SU-DHL-6 (cell line): ENCODE measurements around the gene CFAP54.

ENCODE experiments used
- H2AFZ ChIP-seq: fragments of 200-600 bp; sonication (generic); 2 replicates; pipeline ENCODE4 v1.6.1; 2014; ENCODE audit warnings: low read depth, mild to moderate bottlenecking, moderate library complexity, mixed read lengths, antibody characterized with exemption, low read length; ENCODE audit not compliant: severe bottlenecking
- H3F3A ChIP-seq: fragments of 200-600 bp; shearing (Covaris generic); 2 replicates; pipeline ENCODE4 v1.6.0; 2016; ENCODE audit warnings: antibody characterized with exemption, mild to moderate bottlenecking; ENCODE audit not compliant: insufficient read depth
- H3K27ac ChIP-seq: fragments of 200-600 bp; sonication (generic); 2 replicates; pipeline ENCODE4 v1.5.1; 2016; ENCODE audit warnings: low read depth, mild to moderate bottlenecking, low read length, moderate library complexity, mixed read lengths
- H3K27me3 ChIP-seq: fragments of 200-600 bp; sonication (generic), shearing (Covaris generic); 2 replicates; pipeline ENCODE4 v1.6.0; 2014; ENCODE audit warnings: mild to moderate bottlenecking, low read length
- H3K36me3 ChIP-seq: fragments of 200-600 bp; sonication (generic); 2 replicates; pipeline ENCODE4 v1.6.1; 2014; ENCODE audit warnings: mild to moderate bottlenecking, low read length, mixed read lengths
- H3K4me2 ChIP-seq: fragments of 300-600, 200-600 bp; shearing (Covaris generic), sonication (generic); 2 replicates; pipeline ENCODE4 v1.6.0; 2014; ENCODE audit warnings: low read length, low read depth, mild to moderate bottlenecking; ENCODE audit not compliant: poor library complexity, severe bottlenecking
- H3K4me3 ChIP-seq: fragments of 200-600 bp; sonication (generic); 2 replicates; pipeline ENCODE4 v1.5.1; 2014; ENCODE audit warnings: antibody characterized with exemption, low read length, mild to moderate bottlenecking, mixed read lengths; ENCODE audit not compliant: insufficient read depth, poor library complexity, severe bottlenecking
- H3K79me2 ChIP-seq: fragments of 200-600 bp; sonication (generic); 2 replicates; pipeline ENCODE4 v1.6.1; 2014; ENCODE audit warnings: mild to moderate bottlenecking, low read length, moderate library complexity; ENCODE audit not compliant: insufficient read depth
- H3K9ac ChIP-seq: fragments of 200-600 bp; sonication (generic); 2 replicates; pipeline ENCODE4 v1.7.0; 2014; ENCODE audit warnings: mild to moderate bottlenecking, low read length
- H3K9me2 ChIP-seq: fragments of 200-600 bp; sonication (generic); replicated peaks from 2 replicates; pipeline ENCODE4 v1.6.1; 2014; ENCODE audit warnings: low read length; ENCODE audit not compliant: insufficient read depth
- H3K9me3 ChIP-seq: fragments of 200-600 bp; sonication (generic); 2 replicates; pipeline ENCODE4 v1.6.1; 2014; ENCODE audit warnings: low read length, mixed read lengths; ENCODE audit not compliant: insufficient read depth
- H4K20me1 ChIP-seq: fragments of 200-600 bp; sonication (generic); 2 replicates; pipeline ENCODE4 v1.6.1; 2014; ENCODE audit warnings: low read depth, mild to moderate bottlenecking, antibody characterized with exemption, low read length, moderate library complexity, mixed read lengths
- CTCF ChIP-seq: fragments of 200-600 bp; sonication (generic); IDR thresholded peaks from one replicate; pipeline ENCODE4 v1.5.1; 2017; ENCODE audit warnings: antibody characterized with exemption, mild to moderate bottlenecking, low read length, moderate library complexity; ENCODE audit not compliant: insufficient read depth, poor library complexity, severe bottlenecking
- EZH2phosphoT487 ChIP-seq: fragments of 200-600 bp; sonication (generic), shearing (Covaris generic); conservative IDR thresholded peaks from 2 replicates; pipeline ENCODE4 v1.6.1; 2018; ENCODE audit warnings: mild to moderate bottlenecking, antibody characterized with exemption, low read length, moderate library complexity, mixed read lengths

CFAP54 gene

DNA sequence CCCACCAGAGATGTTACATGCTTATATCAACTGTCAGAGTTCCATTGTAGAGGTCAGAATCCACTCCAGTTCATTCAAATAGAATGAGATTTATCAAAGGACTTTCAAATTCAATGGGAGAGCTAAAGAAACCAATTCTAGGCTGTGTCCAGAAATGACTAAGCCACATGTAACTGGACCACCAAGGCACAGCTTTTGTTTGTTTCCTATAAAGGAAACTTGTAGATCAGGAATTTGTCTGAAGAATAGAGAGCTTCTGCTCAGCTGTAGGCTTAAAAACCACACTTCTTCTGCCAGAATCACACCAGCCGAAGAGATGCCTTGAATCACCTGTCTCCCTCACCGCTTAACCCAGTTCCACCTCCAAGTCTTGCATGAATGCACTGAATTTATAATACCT is 283.7 kb downstream of the CFAP54 start:
- TF ChIP-seq EZH2phosphoT487: no peak
- TF ChIP-seq CTCF: no peak
- H3K36me3 ChIP-seq: no peaks in the 10 kb centered on the region
- H3K27me3 ChIP-seq: no peaks in the 10 kb centered on the region

GRCh38 chr12:96774496-96775256 is 285.3 kb downstream of the CFAP54 start:
- no peaks in the 10 kb centered on the region for H3F3A ChIP-seq
- H3K79me2 ChIP-seq: no peaks in the 10 kb centered on the region
- H3K27ac ChIP-seq: no peak overlapping the region
- H3K27me3 ChIP-seq: no peaks in the 10 kb centered on the region
- H3K4me2 ChIP-seq: no peak overlapping the region
- no peak overlapping the region for H3K9ac ChIP-seq
- no peaks in the 10 kb centered on the region for H3K36me3 ChIP-seq
- H2AFZ ChIP-seq: no peak overlapping the region
- H3K4me3 ChIP-seq: no peak overlapping the region
- no peaks in the 10 kb centered on the region for H3K9me3 ChIP-seq
- no peaks in the 10 kb centered on the region for H3K9me2 ChIP-seq
- no peaks in the 10 kb centered on the region; the same call in 1 of the 2 replicates for H4K20me1 ChIP-seq
- TF ChIP-seq EZH2phosphoT487 (no peak), CTCF (no peak)

More for the DNA sequence above, 283.7 kb downstream of the CFAP54 start:
- Histone ChIP-seq H3F3A (no peaks in the 10 kb centered on the region), H3K9me3 (no peaks in the 10 kb centered on the region), H3K4me3 (no peak overlapping the region), H4K20me1 (no peaks in the 10 kb centered on the region; the same call in 1 of the 2 replicates), H2AFZ (no peak overlapping the region), H3K27ac (no peak overlapping the region), H3K4me2 (no peak overlapping the region), H3K9ac (no peak overlapping the region), H3K79me2 (no peaks in the 10 kb centered on the region), H3K9me2 (no peaks in the 10 kb centered on the region)

- no peak overlapping the region for H3K4me3 ChIP-seq
- no peaks in the 10 kb centered on the region for H3K27me3 ChIP-seq
- no peaks in the 10 kb centered on the region for H3K9me3 ChIP-seq
- H3K79me2 ChIP-seq: no peaks in the 10 kb centered on the region
- H2AFZ ChIP-seq: no peak overlapping the region
- H3K27ac ChIP-seq: no peak overlapping the region
- no peaks in the 10 kb centered on the region for H3F3A ChIP-seq
- no peaks in the 10 kb centered on the region for H3K9me2 ChIP-seq
- no peak overlapping the region for H3K4me2 ChIP-seq
- H4K20me1 ChIP-seq: no peaks in the 10 kb centered on the region; the same call in 1 of the 2 replicates
- TF ChIP-seq EZH2phosphoT487 (no peak), CTCF (no peak)
- no peak overlapping the region for H3K9ac ChIP-seq
- H3K36me3 ChIP-seq: no peaks in the 10 kb centered on the region
Measured at GRCh38 chr12:96776908-96777307, 287.5 kb downstream of the CFAP54 start.
